Neural progenitor cell (in vitro differentiated cells): ENCODE measurements around the gene FOXL3. TPM values are rescaled to one million over a fixed set of nuclear protein-coding genes. Genes with fewer than 3 reads are reported as not detected.

Experiments used
- DNase-seq: peaks from one replicate; pipeline ENCODE4 v3.0.0-alpha.2; 2016; ENCODE audit warnings: low spot score
- H2AFZ ChIP-seq: fragments of 200-600 bp; sonication (generic); replicated peaks from 2 replicates; pipeline ENCODE4 v1.6.1; 2016; ENCODE audit warnings: antibody characterized with exemption
- H3F3A ChIP-seq: fragments of 200-600 bp; sonication (generic); 2 replicates; pipeline ENCODE4 v1.6.1; 2016; ENCODE audit warnings: antibody characterized with exemption, low read depth
- H3K27ac ChIP-seq: fragments of 200-600 bp; sonication (generic); 2 replicates; pipeline ENCODE4 v1.5.1; 2016; ENCODE audit warnings: mild to moderate bottlenecking
- H3K27me3 ChIP-seq: fragments of 200-600 bp; sonication (generic); 2 replicates; pipeline ENCODE4 v1.6.1; 2016; ENCODE audit warnings: mild to moderate bottlenecking, moderate library complexity
- H3K36me3 ChIP-seq: fragments of 200-600 bp; sonication (generic); 2 replicates; pipeline ENCODE4 v1.5.1; 2016
- H3K4me1 ChIP-seq: fragments of 200-600 bp; sonication (generic); 2 replicates; pipeline ENCODE4 v1.6.1; 2016; ENCODE audit warnings: mixed run types
- H3K4me2 ChIP-seq: fragments of 200-600 bp; sonication (generic); 2 replicates; pipeline ENCODE4 v1.6.1; 2016
- H3K4me3 ChIP-seq: fragments of 200-600 bp; sonication (generic); 2 replicates; pipeline ENCODE4 v1.5.1; 2016
- H3K79me2 ChIP-seq: fragments of 200-600 bp; sonication (generic); 2 replicates; pipeline ENCODE4 v1.6.1; 2016; ENCODE audit warnings: low read depth
- H3K9ac ChIP-seq: fragments of 200-600 bp; sonication (generic); 2 replicates; pipeline ENCODE4 v1.6.1; 2016
- H3K9me3 ChIP-seq: fragments of 200-600 bp; sonication (generic); 2 replicates; pipeline ENCODE4 v1.5.1; 2016; ENCODE audit warnings: low read depth
- H4K20me1 ChIP-seq: fragments of 200-600 bp; sonication (generic); 2 replicates; pipeline ENCODE4 v1.6.1; 2016; ENCODE audit warnings: low read depth
- H3K27ac Mint-ChIP-seq: 3 replicates; pipeline ENCODE4 v1.8.0; 2021; ENCODE audit warnings: mixed read lengths
- H3K27me3 Mint-ChIP-seq: 2 replicates; pipeline ENCODE4 v1.8.0; 2022; ENCODE audit warnings: low read depth, mild to moderate bottlenecking, inconsistent platforms, moderate library complexity, mixed read lengths; ENCODE audit not compliant: insufficient read depth
- H3K36me3 Mint-ChIP-seq: 3 replicates; pipeline ENCODE4 v1.8.0; 2021; ENCODE audit warnings: mixed read lengths
- H3K4me1 Mint-ChIP-seq: 3 replicates; pipeline ENCODE4 v1.8.0; 2021; ENCODE audit warnings: mixed read lengths
- H3K4me3 Mint-ChIP-seq: 3 replicates; pipeline ENCODE4 v1.8.0; 2021; ENCODE audit warnings: mild to moderate bottlenecking, moderate library complexity, mixed read lengths
- H3K9me3 Mint-ChIP-seq: 3 replicates; pipeline ENCODE4 v1.8.0; 2020; ENCODE audit warnings: mixed read lengths
- CTCF ChIP-seq: fragments of 200-600 bp; sonication (generic); IDR thresholded peaks from 2 replicates; pipeline ENCODE4 v1.5.1; 2017; ENCODE audit warnings: antibody characterized with exemption, mild to moderate bottlenecking
- EZH2 ChIP-seq: fragments of 200-600 bp; sonication (generic); IDR thresholded peaks from 2 replicates; pipeline ENCODE4 v1.6.1; 2017; ENCODE audit warnings: antibody characterized with exemption, mild to moderate bottlenecking, moderate library complexity
- EZH2phosphoT487 ChIP-seq: fragments of 200-600 bp; sonication (generic); IDR thresholded peaks from 2 replicates; pipeline ENCODE4 v1.6.1; 2017; ENCODE audit warnings: antibody characterized with exemption
- total RNA-seq: library from RNA; depleted of rRNA; stranded (reverse); fragments of >200 nt; gene quantifications from 2 replicates; pipeline ENCODE4 v1.2.3, GENCODE V29; 2015; ENCODE audit warnings: low replicate concordance

Gene FOXL3
- total RNA-seq, 1 donor from 2014 or later = not detected

DNA sequence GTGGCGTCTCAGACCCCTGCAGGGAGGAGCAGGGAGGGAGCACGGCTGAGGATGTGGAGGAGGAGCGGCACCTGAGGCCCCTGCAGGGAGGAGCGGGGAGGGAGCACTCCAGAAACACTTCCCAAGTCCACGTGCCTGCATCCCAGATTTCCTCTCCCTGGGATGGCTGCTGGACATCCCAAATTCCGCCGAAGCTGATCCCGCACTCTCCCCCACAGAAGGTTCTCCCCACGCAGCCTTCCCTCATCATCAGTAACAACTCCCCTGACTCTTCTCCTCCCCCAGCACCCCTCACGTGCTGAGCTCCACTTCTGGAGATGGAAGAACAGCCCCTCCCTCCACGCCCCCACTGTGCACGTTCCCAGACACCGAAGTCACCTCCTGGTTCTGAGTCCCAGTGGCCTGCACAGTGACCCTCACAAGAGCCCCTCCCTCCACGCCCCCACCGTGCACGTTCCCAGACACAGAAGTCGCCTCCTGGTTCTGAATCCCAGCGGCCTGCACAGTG lies 17.8 kb upstream of the FOXL3 start:
- Mint-ChIP-seq H3K27ac (no peak overlapping the region), H3K27me3 (peaks cover 14% of the 10 kb centered on the region), H3K4me1 (no peaks in the 10 kb centered on the region), H3K4me3 (no peak overlapping the region), H3K9me3 (peaks cover 44% of the 10 kb centered on the region), H3K36me3 (peaks cover 2% of the 10 kb centered on the region)
- DNase-seq = no peak
- no peak for TF ChIP-seq CTCF
- no peak for TF ChIP-seq EZH2phosphoT487
- TF ChIP-seq EZH2 = no peak
- Histone ChIP-seq H3K79me2 (no peaks in the 10 kb centered on the region), H3K9me3 (no peaks in the 10 kb centered on the region), H3K36me3 (no peaks in the 10 kb centered on the region), H2AFZ (no peak overlapping the region), H3K4me2 (no peak overlapping the region), H3K4me3 (no peak overlapping the region), H3K27me3 (no peaks in the 10 kb centered on the region), H3K4me1 (no peaks in the 10 kb centered on the region), H3K9ac (no peak overlapping the region), H4K20me1 (no peaks in the 10 kb centered on the region), H3F3A (no peaks in the 10 kb centered on the region), H3K27ac (no peak overlapping the region)

DNA sequence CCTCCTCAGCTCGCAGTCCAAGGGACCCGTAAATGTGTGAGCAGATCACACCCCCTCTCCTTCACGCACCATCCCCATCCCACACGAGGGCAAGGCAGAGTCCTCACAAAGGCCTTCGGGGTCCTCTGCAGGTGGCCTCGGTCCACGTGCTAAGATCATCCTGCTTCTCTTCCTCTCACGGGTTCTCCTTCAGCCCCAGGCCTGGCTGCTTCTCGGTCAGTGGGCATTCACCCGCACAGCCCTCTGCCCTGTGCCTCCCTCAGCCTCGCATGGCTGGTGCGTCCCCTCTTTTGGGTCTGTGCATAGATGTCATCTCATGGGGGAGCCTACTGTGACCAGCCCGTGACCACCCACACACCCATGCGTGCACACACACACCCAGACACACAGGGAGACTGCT lies 17.3 kb upstream of the FOXL3 start:
- Mint-ChIP-seq H3K36me3 (peaks cover 2% of the 10 kb centered on the region), H3K4me3 (no peak overlapping the region), H3K27me3 (peaks cover 14% of the 10 kb centered on the region), H3K4me1 (no peaks in the 10 kb centered on the region), H3K9me3 (peaks cover 46% of the 10 kb centered on the region), H3K27ac (no peak overlapping the region)
- Histone ChIP-seq H3K4me2 (no peak overlapping the region), H3K4me1 (no peaks in the 10 kb centered on the region), H3K9ac (no peak overlapping the region), H3K4me3 (no peak overlapping the region), H3K79me2 (no peaks in the 10 kb centered on the region), H3K9me3 (no peaks in the 10 kb centered on the region), H3F3A (no peaks in the 10 kb centered on the region), H2AFZ (no peak overlapping the region), H3K36me3 (no peaks in the 10 kb centered on the region), H3K27ac (no peak overlapping the region), H4K20me1 (no peaks in the 10 kb centered on the region), H3K27me3 (no peaks in the 10 kb centered on the region)
- TF ChIP-seq CTCF (no peak), EZH2 (no peak), EZH2phosphoT487 (no peak)
- DNase-seq = no peak

DNA sequence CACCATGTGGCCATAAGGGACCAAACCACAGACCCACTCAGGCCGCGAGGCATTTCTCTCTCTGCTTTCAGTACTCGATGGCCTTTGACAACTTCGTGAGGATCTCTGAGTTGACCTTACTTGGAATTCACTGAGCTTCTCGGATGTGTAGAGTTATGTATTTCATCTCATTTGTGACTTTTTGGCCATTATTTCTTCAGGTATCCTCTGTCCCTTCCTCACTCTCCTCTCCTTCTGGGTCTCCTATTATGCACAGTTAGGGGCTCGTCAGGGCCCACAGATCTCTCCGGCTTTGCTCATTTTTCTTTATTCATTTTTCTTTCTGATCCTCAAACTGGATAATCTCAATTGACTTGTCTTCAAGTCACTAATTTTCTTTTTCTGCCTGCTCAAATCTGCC lies 16.6 kb upstream of the FOXL3 start:
- H3F3A ChIP-seq = no peaks in the 10 kb centered on the region
- H3K9me3 ChIP-seq = no peaks in the 10 kb centered on the region
- H3K36me3 ChIP-seq = no peaks in the 10 kb centered on the region
- H3K27ac ChIP-seq = no peak overlapping the region
- H3K9me3 Mint-ChIP-seq = peaks cover 48% of the 10 kb centered on the region
- no peaks in the 10 kb centered on the region for H3K4me1 ChIP-seq
- no peak overlapping the region for H2AFZ ChIP-seq
- peaks cover 5% of the 10 kb centered on the region for H3K36me3 Mint-ChIP-seq
- H3K9ac ChIP-seq = no peak overlapping the region
- no peaks in the 10 kb centered on the region for H3K79me2 ChIP-seq
- no peak overlapping the region for H3K27ac Mint-ChIP-seq
- H3K4me3 ChIP-seq = no peak overlapping the region
- no peaks in the 10 kb centered on the region for H3K27me3 ChIP-seq
- no peak overlapping the region for H3K4me3 Mint-ChIP-seq
- H3K4me2 ChIP-seq = no peak overlapping the region
- no peaks in the 10 kb centered on the region for H4K20me1 ChIP-seq
- H3K4me1 Mint-ChIP-seq = no peaks in the 10 kb centered on the region
- no peak for DNase-seq
- H3K27me3 Mint-ChIP-seq = peaks cover 8% of the 10 kb centered on the region
- TF ChIP-seq CTCF (no peak), EZH2 (no peak), EZH2phosphoT487 (no peak)
